Sigmoid colon (tissue), 3 donors: ENCODE data around the gene MAS1L.

Experiments used
- POLR2A ChIP-seq, 2 donors: fragments of 450-650 bp; IDR thresholded peaks; one replicate each; pipeline ENCODE4 v1.6.1; 2016; ENCODE audit warnings: antibody characterized with exemption in 2 of 2, mild to moderate bottlenecking in 2 of 2, moderate library complexity in 2 of 2
- TF ChIP-seq, protein P1 (sequence below), 4 experiments: fragments of 450-650 bp in 3 of 4; fragments of 200-600 bp in 1 of 4; IDR thresholded peaks; one replicate each; pipeline ENCODE4 v1.5.1; 2016 to 2019; ENCODE audit warnings: antibody characterized with exemption in 4 of 4, mild to moderate bottlenecking in 3 of 4, moderate library complexity in 2 of 4

DNA sequence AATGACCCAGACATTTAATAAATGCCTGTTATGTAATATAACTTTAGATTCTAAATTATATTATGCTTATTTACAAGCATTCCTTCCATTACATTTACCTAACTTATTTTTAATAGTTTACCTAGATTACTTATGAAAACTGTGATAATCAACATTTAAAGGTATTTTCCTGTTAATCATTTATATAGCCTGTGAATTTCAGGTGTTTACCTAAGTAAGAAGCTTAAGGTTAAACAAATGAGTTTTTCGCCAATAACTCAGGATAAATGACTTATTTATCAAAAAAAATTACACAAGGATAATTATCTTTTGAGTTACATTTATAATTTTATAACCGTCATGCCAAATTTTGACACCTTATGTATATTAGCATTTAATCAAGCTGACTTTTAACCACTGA, 36.3 kb upstream of the MAS1L start:
- TF ChIP-seq, protein P1, sequence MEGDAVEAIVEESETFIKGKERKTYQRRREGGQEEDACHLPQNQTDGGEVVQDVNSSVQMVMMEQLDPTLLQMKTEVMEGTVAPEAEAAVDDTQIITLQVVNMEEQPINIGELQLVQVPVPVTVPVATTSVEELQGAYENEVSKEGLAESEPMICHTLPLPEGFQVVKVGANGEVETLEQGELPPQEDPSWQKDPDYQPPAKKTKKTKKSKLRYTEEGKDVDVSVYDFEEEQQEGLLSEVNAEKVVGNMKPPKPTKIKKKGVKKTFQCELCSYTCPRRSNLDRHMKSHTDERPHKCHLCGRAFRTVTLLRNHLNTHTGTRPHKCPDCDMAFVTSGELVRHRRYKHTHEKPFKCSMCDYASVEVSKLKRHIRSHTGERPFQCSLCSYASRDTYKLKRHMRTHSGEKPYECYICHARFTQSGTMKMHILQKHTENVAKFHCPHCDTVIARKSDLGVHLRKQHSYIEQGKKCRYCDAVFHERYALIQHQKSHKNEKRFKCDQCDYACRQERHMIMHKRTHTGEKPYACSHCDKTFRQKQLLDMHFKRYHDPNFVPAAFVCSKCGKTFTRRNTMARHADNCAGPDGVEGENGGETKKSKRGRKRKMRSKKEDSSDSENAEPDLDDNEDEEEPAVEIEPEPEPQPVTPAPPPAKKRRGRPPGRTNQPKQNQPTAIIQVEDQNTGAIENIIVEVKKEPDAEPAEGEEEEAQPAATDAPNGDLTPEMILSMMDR (IDR thresholded peaks at IDR 0.05), result no peak
- TF ChIP-seq POLR2A (IDR thresholded peaks at IDR 0.05), result no peak
